ENCODE measurements around the gene BCL2L12.
A peak's percentile ranks its signal among the peaks of the same experiment; 100 is the strongest.

The BCL2L12 gene

DNA sequence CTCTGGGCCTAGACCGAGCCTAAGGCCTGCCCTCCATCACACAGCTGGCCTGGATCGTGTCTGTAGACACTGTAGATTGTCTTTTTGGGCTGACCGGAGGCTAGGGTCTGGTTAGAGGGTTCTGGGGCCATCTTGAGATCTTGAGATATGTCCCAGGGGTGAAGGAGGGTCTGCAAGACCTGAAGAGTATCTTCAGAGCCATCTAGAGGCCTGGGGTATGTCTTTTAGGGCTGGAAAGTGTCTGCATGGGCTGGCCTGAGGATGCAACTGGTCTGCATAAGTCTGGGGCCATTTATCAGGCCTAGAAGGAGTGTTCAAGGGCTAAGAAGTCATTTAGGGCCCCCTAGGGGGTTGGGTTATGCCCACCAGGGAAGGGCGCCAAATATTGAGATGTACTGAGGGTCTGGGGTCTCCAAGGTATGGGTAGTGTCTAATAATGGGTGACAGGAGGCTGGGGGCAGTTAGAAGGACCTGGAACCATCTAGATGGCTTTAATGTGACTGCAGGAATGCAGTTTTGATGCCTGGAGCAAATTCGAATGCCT is 23.2 kb upstream of the BCL2L12 start:
- DNase-seq: no peak

DNA sequence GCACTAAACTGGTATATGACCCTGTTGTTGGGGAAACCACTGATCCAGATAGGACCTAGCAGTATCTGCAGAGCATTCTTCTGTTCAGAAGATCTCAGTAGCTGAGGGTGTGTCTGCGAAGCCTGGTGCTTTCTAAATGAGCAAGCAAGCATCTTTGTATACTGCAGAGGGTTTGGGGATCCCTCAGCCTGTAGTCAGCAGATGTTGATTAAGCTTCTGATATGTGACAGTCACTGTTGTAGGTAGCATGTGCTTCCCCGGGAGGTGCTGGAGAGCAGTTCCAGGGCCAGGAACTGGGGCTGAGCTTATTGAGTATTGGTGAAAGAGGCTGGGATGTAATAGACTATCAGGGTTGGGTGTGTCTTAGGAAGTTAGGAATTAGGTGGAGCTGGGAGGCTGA is 22.3 kb upstream of the BCL2L12 start:
- peak in 1 of 5 donors; percentile 50 for DNase-seq

GRCh38 chr19:49645592-49645991 is 20.1 kb upstream of the BCL2L12 start:
- no peak for DNase-seq

DNA sequence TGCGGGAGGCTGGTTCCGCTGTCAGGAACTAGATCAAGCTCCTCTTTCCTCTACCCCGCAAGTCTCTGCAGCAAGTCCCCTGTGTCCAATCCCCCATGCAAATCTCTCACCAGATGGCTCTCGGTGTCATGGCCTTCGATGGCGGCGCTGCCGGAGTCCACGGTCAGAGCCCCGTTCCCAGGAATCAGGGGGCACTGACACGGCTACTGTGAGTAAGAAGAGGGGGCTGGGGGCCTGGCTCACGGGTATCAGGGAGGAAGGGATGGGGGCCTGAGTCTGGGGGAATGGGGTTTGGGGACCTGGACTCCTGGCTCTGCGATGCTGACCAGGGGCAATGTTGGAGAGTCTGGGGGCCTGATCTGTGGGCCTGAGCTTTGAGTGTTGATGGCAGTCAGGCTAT is 19.7 kb upstream of the BCL2L12 start:
- DNase-seq: no peak

DNA sequence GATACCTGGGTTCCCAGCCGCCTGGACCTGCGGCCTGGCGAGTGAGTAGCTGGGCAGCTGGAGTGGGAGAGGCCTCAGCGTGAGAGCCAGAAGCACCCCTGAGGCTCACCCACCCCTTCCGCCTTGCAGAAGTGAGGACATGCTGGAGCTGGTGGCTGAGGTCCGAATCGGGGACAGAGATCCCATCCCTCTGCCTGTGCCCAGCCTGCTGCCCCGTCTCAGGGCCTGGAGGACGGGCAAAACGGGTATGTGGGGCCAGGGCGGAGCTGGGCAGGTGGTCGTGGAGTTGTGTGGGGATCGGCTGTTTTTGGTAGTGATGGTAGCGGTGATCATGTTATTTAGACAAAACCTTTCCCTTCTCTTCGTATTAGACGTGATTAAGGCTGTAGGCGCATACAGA is 19.1 kb upstream of the BCL2L12 start:
- no peak for DNase-seq

DNA sequence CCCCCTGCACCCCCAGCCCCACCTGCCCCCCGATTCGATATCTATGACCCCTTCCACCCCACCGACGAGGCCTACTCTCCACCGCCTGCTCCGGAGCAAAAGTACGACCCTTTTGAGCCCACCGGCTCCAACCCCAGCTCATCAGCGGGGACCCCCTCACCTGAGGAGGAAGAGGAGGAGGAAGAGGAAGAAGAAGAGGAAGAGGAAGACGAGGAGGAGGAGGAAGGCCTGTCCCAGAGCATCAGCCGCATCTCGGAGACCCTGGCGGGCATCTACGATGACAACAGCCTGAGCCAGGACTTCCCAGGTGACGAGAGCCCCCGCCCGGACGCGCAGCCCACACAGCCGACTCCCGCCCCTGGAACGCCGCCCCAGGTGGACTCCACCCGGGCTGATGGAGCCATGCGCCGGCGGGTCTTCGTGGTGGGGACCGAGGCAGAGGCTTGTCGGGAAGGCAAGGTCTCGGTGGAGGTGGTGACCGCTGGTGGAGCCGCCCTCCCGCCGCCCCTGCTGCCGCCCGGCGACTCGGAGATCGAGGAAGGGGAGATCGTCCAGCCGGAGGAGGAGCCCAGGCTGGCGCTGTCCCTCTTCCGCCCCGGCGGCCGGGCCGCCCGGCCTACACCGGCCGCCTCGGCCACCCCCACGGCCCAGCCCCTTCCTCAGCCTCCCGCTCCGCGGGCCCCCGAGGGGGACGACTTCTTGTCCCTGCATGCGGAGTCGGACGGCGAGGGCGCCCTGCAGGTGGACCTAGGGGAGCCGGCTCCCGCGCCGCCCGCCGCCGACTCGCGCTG is 14.5 kb upstream of the BCL2L12 start:
- DNase-seq: no peak

GRCh38 chr19:49651820-49652550 is 13.7 kb upstream of the BCL2L12 start:
- no peak for DNase-seq

GRCh38 chr19:49652551-49653465 is 12.9 kb upstream of the BCL2L12 start:
- DNase-seq: no peak

- no peak for DNase-seq
Measured at GRCh38 chr19:49653466-49653806, 12.3 kb upstream of the BCL2L12 start.

- no peak for DNase-seq
Measured at GRCh38 chr19:49654581-49654980, 11.2 kb upstream of the BCL2L12 start.

- no peak for DNase-seq
Measured at GRCh38 chr19:49655570-49656455, 9.9 kb upstream of the BCL2L12 start.

DNA sequence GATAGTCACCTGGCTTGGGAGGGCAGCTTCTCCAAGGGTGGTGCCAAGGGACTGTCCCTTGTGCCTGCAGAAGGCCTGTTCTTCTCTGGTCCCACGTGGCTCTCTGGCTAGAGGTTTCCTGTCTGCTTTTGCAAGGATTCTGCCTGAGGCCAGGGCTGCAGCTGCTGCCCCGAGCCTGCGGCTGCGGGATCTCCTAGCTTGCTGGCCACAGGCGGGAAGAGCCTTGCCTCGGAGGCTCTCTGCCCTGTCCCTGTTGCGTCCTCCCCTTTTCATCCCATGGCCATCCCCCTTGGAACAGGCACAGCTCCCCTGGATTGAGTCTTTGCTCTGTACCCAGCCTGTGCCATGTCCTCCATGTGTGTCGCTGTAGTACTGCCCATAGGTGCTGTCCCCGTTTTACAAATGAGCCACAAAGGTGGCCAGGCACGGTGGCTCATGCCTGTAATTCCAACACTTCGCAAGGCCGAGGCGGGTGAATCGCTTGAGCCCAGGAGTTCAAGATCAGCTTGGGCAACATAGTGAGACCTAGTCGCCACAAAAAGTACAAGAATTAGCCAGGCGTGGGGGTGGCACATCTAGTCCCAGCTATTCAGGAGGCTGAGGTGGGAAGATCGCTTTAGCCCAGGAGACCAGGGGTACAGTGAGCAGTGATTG is 9.2 kb upstream of the BCL2L12 start:
- no peak for DNase-seq

GRCh38 chr19:49657493-49658138 is 8.1 kb upstream of the BCL2L12 start:
- no peak for DNase-seq

DNA sequence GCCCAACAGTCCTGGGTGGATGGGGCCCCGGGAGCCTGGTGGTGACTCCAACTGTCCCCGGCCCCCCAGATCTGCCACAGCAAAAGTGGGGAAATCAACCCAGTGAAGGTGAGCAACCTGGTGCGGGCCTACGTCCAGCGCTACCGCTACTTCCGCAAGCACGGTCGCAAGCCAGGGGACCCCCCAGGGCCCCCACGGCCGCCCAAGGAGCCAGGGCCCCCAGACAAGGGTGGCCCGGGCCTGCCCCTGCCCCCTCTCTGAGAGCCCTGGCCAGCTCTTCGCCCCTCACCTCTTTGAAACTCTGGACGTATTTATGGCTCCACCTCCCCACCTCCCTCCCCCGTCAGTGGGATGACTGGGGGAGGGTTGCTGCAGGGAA is 7.6 kb upstream of the BCL2L12 start:
- no peak for DNase-seq

DNA sequence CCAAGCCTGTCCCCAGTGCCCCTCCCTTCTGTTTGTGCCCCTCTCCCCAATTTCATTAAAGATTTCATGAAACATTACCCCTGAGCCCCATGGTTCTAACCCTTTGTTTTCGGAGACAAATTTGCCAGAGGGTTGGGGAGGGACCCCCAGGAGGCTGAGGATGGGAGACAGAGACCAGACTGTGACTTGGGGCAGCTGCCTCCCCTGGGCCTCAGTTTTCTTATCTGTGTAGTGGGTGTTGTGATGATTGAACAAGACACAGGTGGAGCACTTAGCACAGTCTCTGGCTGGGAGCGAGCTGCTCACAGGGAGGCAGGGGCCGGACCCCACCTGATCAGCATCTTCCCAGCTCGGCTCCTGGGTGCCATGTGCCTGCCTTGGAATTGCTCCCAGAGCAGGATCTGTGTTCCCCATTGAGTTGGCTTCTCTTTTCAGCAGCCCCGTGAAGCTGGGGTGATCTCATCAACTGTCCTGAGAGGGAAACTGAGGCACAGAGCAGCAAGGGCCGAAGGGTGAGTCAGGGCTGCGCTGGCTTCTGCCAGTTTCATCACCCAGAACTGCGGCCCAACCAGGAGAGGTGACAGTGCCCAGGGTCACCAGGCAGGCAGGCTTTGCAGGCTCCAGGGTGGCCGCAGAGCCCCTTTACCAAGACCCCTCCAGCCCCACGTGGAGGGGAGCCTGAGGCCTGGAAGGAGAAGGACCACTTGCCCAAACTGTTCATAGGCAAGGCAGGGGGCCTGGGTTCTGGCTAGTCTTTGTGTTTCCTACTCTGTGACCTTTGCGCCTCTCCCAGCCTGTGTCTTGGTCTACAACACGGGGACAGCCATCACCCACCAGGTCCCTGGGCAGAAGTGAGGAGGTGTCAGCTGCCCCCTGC is 6.9 kb upstream of the BCL2L12 start:
- DNase-seq: no peak

- DNase-seq: no peak
Measured at GRCh38 chr19:49660338-49660961, 5.3 kb upstream of the BCL2L12 start.

- no peak for DNase-seq
Measured at GRCh38 chr19:49662011-49662410, 3.7 kb upstream of the BCL2L12 start.

DNA sequence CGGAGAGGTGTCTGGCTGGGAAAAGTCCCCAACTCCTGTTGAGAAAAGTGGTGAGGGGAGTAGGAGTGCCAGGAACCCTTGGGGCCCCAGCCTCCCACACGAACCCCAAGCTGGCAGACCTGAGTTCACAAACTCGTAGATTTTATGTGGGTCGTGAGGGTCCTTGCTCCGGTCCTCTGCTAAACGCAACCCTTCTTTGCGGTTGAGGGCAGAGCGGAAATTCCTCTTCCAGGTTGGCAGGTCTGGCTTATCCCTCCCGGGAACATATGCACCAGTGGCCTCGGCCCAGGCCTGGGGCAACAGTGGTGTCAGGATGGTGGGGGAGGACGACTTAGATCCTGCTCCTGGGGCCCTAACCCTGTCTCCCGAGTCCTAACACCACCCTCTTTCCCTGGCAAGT is 2.5 kb upstream of the BCL2L12 start:
- no peak for DNase-seq
